HG02763 (cell line): ENCODE data around the gene FAM72B.
"Not testable (repeated sequence)": the region's sequence is repeated elsewhere in the genome, so short reads cannot be mapped to it uniquely, and the experiment has no call there.

ENCODE experiments used
- ATAC-seq: cut with Tn5 transposase; IDR thresholded peaks from one replicate; pipeline ENCODE4 v1.9.1; 2021; ENCODE audit warnings: mild to moderate bottlenecking, moderate library complexity; ENCODE audit not compliant: unreplicated experiment

The FAM72B gene

DNA sequence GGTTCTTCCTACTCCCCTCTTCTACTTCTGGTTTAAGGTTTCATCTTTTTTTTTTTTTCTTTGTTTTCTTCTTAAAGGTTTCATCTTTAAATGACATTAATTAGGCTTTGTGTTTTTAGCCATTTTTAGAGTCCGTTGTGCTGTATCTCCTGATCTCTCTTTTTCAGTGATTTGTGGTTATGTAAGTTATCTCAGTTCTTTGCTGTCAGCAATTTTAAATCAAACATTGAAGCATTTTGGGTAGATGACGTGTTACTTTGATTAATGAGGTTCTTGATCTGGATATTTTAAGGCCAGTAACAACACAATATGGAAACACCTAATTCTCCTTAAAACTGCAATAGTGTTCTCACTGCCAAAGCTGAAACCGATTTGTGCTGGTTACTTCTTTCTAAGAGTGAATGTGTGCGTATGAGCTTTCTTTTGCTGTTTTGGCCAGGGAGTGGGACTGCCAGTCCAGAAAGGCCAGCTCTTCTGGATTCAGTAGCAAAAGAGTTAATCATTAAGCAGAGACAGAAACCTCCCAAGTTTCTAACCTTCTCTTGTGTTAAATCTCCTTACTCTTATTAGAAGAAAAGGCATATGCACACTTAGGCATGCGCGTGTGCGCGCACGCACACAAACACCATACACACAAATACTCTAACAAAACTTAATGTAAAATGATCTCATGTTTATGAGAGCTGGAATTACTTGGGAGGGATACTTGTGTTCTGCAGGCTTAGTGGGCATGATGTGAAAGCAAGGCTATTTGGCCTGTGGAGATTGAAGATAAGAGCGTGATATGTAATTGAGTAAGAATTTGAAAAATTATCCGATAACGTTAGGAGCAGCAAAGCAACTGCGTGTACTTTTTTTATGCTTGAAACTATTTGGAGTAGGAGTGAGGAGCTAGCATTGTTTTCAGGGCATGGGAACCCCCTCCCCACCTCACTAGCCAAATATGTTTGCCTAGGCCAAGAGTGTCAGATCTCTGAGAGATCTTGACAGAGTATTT lies 17.1 kb upstream of the FAM72B start:
- not testable (repeated sequence) for ATAC-seq

GRCh38 chr1:121200232-121200631 lies 16.1 kb upstream of the FAM72B start:
- not testable (repeated sequence) for ATAC-seq

GRCh38 chr1:121199763-121200162 lies 15.6 kb upstream of the FAM72B start:
- ATAC-seq = not testable (repeated sequence)

- ATAC-seq = not testable (repeated sequence)
Observed at GRCh38 chr1:121197095-121197882, 13.1 kb upstream of the FAM72B start.

GRCh38 chr1:121192512-121192911 lies 8.4 kb upstream of the FAM72B start:
- ATAC-seq = not testable (repeated sequence)

GRCh38 chr1:121187914-121188313 lies 3.8 kb upstream of the FAM72B start:
- not testable (repeated sequence) for ATAC-seq

DNA sequence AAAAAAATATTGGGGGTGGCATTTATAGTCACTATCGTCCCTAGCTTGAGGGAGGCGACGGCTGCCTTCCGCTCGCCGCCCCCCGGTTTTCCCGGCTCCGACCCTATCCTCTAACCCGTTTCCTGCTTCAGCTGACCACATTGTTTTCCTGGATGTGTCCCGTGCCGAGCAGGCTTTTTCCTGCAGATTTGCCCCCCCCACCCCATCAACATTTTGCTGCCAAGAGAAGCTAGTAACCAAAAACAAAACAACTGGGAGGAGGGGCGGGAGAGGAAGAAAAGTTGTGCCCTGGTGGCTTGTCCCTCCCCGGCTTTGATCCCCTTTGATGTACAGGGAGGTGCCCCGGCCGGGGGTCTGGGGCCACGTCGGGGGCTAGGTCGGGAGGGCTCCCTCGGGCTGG lies 2.1 kb upstream of the FAM72B start:
- ATAC-seq = not testable (repeated sequence)

DNA sequence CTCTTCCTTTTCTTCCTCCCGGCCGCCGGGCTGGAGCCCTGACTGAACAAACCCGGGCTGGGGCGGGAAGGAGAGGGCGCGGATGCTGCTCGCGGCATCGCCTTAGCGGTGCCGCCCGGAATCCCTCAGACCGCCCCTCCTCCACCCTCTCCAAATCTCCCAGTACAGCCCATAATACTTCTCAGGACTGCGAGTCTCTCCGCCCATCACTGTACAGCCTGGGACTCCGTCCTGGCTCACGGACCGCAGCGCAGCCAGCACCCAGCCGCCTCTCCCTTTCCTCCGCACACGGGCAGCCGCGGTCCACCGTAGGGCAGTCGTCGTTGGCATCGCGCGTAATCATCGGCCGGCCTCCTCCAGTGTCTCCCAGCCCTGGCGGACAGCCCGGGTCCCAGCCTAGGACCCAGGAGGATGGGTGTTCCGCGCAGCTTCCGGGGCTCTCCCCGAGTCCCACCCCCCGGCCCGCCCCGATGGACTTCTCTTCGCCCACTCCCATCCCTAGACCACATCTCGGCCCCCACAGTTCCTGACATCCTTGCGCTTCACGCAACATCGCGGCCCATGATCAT lies 1.1 kb upstream of the FAM72B start:
- peak; percentile 2 for ATAC-seq

- ATAC-seq = not testable (repeated sequence)
Observed at GRCh38 chr1:121183867-121184266, 273 bp downstream of the FAM72B start.

DNA sequence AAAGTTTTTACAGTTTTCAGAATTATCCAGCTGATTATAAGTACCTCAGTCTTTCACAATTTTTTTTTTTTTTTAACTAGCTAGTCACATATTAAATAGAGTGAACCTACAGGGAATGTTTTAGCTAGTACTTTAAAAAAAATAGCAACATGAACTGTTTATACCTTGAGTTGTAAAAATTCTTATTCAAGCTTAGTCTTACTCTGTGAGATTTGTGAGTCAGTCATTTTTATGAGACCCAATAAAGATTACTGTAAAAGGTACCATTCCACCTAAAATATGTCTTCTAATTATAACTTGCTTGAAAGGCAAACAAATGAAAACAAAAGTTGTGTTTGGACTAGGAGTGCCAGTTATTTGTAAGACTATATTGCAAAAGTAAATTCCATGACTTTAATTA lies 5.9 kb downstream of the FAM72B start:
- not testable (repeated sequence) for ATAC-seq

GRCh38 chr1:121176649-121177048 lies 7.5 kb downstream of the FAM72B start:
- ATAC-seq = not testable (repeated sequence)

DNA sequence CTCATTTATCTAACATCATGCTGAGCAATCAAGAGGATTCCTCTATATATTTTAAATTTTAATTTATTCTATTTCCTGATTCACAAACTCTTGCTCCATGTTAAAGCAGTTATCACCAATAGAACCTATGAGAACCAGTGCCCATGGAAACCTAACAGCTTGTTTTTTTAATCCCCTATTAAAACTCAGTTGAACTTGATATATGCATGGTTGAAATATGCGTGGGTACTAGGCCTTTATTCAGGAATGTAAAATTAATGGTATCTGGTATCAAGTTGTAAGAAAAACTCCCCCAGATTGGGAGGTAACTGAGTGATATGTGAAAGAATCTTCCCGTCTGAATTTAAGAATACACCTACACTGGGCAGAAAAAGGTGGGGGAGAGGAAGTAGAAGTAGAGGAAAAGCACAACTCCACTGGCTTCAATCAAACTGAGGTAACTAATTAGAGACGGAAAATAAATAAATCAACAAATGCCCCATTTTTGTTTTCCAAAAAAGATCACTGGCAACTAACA lies 15.9 kb downstream of the FAM72B start:
- not testable (repeated sequence) for ATAC-seq

GRCh38 chr1:121167225-121167738 lies 16.9 kb downstream of the FAM72B start:
- not testable (repeated sequence) for ATAC-seq

DNA sequence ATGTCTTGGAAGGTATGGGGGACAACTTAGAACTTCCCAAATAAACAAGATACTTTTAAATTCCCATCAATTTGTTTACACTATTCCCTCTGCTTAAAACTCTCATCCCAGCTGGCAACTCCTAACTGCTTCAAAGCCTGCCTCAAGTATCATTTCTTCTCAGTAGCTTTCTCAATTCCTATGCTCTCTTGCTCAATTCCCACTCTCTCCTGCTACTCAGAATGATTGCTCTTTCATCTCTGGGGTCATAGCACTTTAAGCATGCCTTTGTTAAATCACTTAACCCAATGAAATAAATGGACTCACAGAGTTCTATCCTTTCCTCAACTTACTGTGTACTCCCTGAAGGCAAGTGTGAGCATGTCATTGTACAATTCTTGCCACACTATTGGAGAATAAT lies 18.8 kb downstream of the FAM72B start:
- not testable (repeated sequence) for ATAC-seq

DNA sequence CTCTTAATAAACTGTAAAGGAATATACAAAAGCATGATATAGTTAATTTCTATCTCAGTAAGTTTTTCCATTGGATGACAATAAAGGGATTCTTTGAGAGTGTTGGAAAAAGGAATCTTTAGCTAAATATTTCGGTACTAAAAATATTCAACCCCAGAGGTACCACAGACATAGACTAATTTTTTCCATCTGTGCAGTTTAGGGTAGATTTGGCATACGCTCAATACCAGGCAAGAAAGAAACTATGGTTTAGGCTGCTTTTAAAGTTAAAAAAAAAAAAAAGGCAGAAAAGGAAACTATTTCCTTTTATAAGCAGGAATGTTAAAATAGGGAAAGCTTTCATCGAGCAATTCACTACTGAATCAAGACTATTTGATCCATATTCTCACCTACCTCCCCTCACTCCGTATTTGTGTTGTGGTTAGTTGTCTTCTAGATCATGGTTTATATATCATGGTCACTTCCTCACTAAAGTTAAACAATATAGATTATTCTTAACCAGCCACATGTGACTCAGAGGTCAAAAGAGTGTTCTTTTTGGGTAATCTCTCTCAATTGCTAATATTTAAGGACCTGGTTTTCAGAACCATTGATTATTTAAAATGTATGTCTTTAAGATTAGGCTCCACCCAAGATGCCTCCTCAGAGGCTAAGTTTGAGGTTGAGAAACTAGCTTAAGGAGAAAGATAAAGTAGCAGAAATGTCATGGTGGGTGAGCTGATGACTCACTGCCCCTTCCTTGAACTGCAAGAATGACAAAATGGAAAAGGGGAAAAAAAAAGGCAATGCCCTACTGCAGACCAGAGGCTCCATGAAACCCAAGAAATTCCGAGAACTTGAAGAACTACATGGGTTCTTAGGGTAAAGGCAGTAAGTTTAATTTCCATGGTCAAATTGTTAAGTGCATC lies 20.0 kb downstream of the FAM72B start:
- ATAC-seq = not testable (repeated sequence)

DNA sequence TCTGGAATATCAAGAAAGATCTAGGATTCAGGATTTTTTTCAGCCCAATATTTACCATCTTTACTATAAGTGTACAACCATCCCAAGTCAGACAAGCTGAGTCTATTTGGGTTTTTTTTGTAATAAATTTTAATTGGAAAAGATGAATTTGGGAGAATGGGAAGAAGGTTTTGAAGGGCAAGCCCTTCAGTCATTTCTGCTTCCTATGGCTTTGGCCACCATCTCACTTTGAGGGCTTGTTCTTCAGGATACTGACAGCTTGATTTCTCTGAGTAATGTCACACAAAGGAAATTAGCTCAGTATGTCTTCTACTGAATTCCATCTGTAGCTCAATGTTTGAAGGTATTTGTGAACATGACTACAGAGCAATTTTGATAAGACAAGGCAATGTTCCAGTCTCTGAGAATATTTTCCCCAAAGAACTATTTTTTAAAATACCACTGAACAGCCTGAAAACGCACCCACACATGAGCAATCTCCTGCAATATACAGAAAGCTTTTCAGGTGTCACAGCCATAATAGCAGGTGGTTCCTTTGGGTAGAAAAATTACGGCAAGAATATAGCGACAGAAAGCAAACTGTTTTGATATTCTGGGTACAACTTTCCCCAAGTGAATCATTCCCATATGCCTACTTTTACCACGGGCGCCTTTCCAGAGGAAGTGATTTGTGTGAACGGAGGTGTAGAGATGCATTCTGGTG lies 22.8 kb downstream of the FAM72B start:
- not testable (repeated sequence) for ATAC-seq

DNA sequence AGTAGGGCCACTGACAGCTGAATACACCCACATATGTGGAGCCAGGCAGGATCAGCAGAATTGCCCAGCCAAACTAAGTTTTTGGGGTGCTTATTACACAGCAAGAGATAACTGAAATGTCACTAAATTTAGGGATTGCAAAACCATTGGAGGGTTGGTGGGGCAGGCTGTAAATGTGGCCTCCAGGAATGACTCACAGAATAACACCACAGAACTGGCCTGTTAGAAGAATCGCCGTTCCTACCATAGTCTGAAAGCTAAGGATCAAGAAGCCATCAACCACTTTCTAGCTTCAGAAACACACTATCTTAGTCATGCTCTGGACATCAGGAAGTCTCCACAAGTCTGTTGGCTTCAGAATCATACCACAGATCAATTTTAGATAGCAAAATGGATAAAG lies 24.0 kb downstream of the FAM72B start:
- not testable (repeated sequence) for ATAC-seq

DNA sequence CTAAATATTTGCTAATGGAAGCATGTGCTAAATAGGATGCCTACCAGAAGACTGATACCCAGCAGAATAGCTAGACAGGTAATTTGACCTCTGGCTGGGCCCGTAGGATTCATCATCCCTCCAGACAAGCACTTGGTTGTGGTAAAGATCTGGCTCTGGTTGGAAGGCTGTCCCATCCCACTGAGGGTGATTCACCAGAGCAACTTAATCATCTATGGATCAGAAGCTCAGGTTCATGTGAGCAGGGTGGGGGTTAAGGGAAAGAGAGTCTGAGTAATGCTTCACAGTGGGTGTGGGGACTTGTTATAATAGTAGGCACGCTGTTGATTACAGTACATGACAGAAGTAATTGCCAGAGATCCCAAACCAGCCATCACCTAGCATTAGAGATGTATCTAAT lies 26.5 kb downstream of the FAM72B start:
- not testable (repeated sequence) for ATAC-seq
